Loucy (cell line): ENCODE measurements around the gene SON.

Source experiments
- CTCF ChIP-seq: fragments of 200-600 bp; sonication (generic); conservative IDR thresholded peaks from 2 replicates; pipeline ENCODE4 v1.5.1; 2014; ENCODE audit warnings: mild to moderate bottlenecking, antibody characterized with exemption, low read length
- EZH2phosphoT487 ChIP-seq: fragments of 200-600 bp; IDR thresholded peaks from 2 replicates; pipeline ENCODE4 v1.6.1; 2018; ENCODE audit warnings: antibody characterized with exemption, mild to moderate bottlenecking, moderate library complexity, borderline replicate concordance

GRCh38 chr21:33558777-33559421, 16.1 kb downstream of the SON start:
- TF ChIP-seq CTCF (no peak), EZH2phosphoT487 (no peak)
